ENCODE results near the gene SLC5A11. TPM values are rescaled to one million over a fixed set of nuclear protein-coding genes. Genes with fewer than 3 reads are reported as not detected.

The SLC5A11 gene
- total RNA-seq, 4 donors from 2014 or later: not detected

GRCh38 chr16:24900230-24900629 is 54.5 kb downstream of the SLC5A11 start:
- TF ChIP-seq POLR2AphosphoS5 (IDR thresholded peaks at IDR 0.05) (no peak), CTCF (IDR thresholded peaks at IDR 0.05) (no peak), POLR2A (IDR thresholded peaks at IDR 0.05; ENCODE audit: low read depth) (no peak), EP300 (IDR thresholded peaks at IDR 0.05) (no peak)
- no peak for DNase-seq (ENCODE audit: extremely low spot score)
- no peaks in the 10 kb centered on the region for H3K4me1 ChIP-seq
- intact Hi-C loops (cut with DNase I): no loop called here
- H3K36me3 ChIP-seq: no peaks in the 10 kb centered on the region
- H3K27me3 ChIP-seq: no peaks in the 10 kb centered on the region
- H3K9me3 ChIP-seq: no peaks in the 10 kb centered on the region
- H3K4me3 ChIP-seq: no peak overlapping the region
- H3K27ac ChIP-seq (replicated peaks in 1 of 4): no peak overlapping the region

- H3K9me3 ChIP-seq: no peaks in the 10 kb centered on the region
- peaks cover 0 to 4% (median 0%) of the 10 kb centered on the region in 4 donors for H3K4me1 ChIP-seq
- intact Hi-C loops (cut with DNase I): no loop called here
- no peaks in the 10 kb centered on the region for H3K36me3 ChIP-seq
- H3K27ac ChIP-seq (replicated peaks in 1 of 4): no peak overlapping the region
- WGBS: 41% methylated on average over 10 of the region's 14 CpGs
- no peak for DNase-seq (ENCODE audit: extremely low spot score)
- no peak for TF ChIP-seq POLR2AphosphoS5 (IDR thresholded peaks at IDR 0.05)
- no peak for TF ChIP-seq POLR2A (IDR thresholded peaks at IDR 0.05; ENCODE audit: low read depth)
- TF ChIP-seq CTCF (IDR thresholded peaks at IDR 0.05): peak in 1 of 3 experiments; percentile 40
- TF ChIP-seq EP300 (IDR thresholded peaks at IDR 0.05): no peak
- no peak overlapping the region for H3K4me3 ChIP-seq
- H3K27me3 ChIP-seq: no peaks in the 10 kb centered on the region
These were observed 60.5 kb downstream of the SLC5A11 start for GRCh38 chr16:24906199-24906808.

- DNase-seq (ENCODE audit: extremely low spot score): no peak
- no peak overlapping the region for H3K4me3 ChIP-seq
- H3K9me3 ChIP-seq: no peaks in the 10 kb centered on the region
- TF ChIP-seq EP300 (IDR thresholded peaks at IDR 0.05): no peak
- no peak for TF ChIP-seq POLR2A (IDR thresholded peaks at IDR 0.05; ENCODE audit: low read depth)
- TF ChIP-seq CTCF (IDR thresholded peaks at IDR 0.05): no peak
- no peak for TF ChIP-seq POLR2AphosphoS5 (IDR thresholded peaks at IDR 0.05)
- intact Hi-C loops (cut with DNase I): no loop called here
- 100% methylated on average over 3 of the region's 10 CpGs for WGBS
- H3K27ac ChIP-seq (replicated peaks in 1 of 4): no peak overlapping the region
- no peaks in the 10 kb centered on the region for H3K27me3 ChIP-seq
- no peaks in the 10 kb centered on the region for H3K36me3 ChIP-seq
- peaks cover 0 to 4% (median 0%) of the 10 kb centered on the region in 4 donors for H3K4me1 ChIP-seq
These were observed 61.1 kb downstream of the SLC5A11 start for GRCh38 chr16:24906901-24907300.

GRCh38 chr16:24908716-24909115 is 63.0 kb downstream of the SLC5A11 start:
- WGBS: 94% methylated on average over 10 of the region's 10 CpGs
- Histone ChIP-seq H3K27ac (replicated peaks in 1 of 4) (no peak overlapping the region), H3K36me3 (no peaks in the 10 kb centered on the region), H3K27me3 (no peaks in the 10 kb centered on the region), H3K4me3 (no peak overlapping the region), H3K9me3 (no peaks in the 10 kb centered on the region), H3K4me1 (peaks cover 0 to 4% (median 0%) of the 10 kb centered on the region in 4 donors)
- no peak for DNase-seq (ENCODE audit: extremely low spot score)
- TF ChIP-seq EP300 (IDR thresholded peaks at IDR 0.05) (no peak), POLR2AphosphoS5 (IDR thresholded peaks at IDR 0.05) (no peak), CTCF (IDR thresholded peaks at IDR 0.05) (no peak), POLR2A (IDR thresholded peaks at IDR 0.05; ENCODE audit: low read depth) (no peak)
- intact Hi-C loops (cut with DNase I): no loop called here

- no peak for DNase-seq (ENCODE audit: extremely low spot score)
- TF ChIP-seq CTCF (IDR thresholded peaks at IDR 0.05) (no peak), POLR2AphosphoS5 (IDR thresholded peaks at IDR 0.05) (no peak), POLR2A (IDR thresholded peaks at IDR 0.05; ENCODE audit: low read depth) (no peak), EP300 (IDR thresholded peaks at IDR 0.05) (no peak)
- peaks cover 0 to 4% (median 0%) of the 10 kb centered on the region in 4 donors for H3K4me1 ChIP-seq
- no peak overlapping the region for H3K4me3 ChIP-seq
- H3K9me3 ChIP-seq: no peaks in the 10 kb centered on the region
- no peaks in the 10 kb centered on the region for H3K36me3 ChIP-seq
- WGBS: 70% methylated on average over 5 of the region's 5 CpGs
- intact Hi-C loops (cut with DNase I): no loop called here
- H3K27ac ChIP-seq (replicated peaks in 1 of 4): no peak overlapping the region
- H3K27me3 ChIP-seq: no peaks in the 10 kb centered on the region
These were observed 64.1 kb downstream of the SLC5A11 start for GRCh38 chr16:24909856-24910255.
